Glutamatergic neuron (in vitro differentiated cells): ENCODE data around the gene PLA2G2E. TPM values are rescaled to one million over a fixed set of nuclear protein-coding genes. Genes with fewer than 3 reads are reported as not detected.

Source experiments
- DNase-seq: peaks from one replicate; pipeline ENCODE4 v3.0.0; 2022
- H3K27ac Mint-ChIP-seq: one replicate; pipeline ENCODE4 v1.8.0; 2020; ENCODE audit warnings: mild to moderate bottlenecking, mixed read lengths, inconsistent platforms; ENCODE audit not compliant: unreplicated experiment
- H3K27me3 Mint-ChIP-seq: one replicate; pipeline ENCODE4 v1.8.0; 2020; ENCODE audit warnings: mild to moderate bottlenecking, moderate library complexity, mixed read lengths, inconsistent platforms; ENCODE audit not compliant: unreplicated experiment
- H3K36me3 Mint-ChIP-seq: one replicate; pipeline ENCODE4 v1.8.0; 2020; ENCODE audit warnings: mild to moderate bottlenecking, mixed read lengths, inconsistent platforms; ENCODE audit not compliant: unreplicated experiment
- H3K4me1 Mint-ChIP-seq: one replicate; pipeline ENCODE4 v1.8.0; 2020; ENCODE audit warnings: mild to moderate bottlenecking, low read depth, mixed read lengths, inconsistent platforms; ENCODE audit not compliant: unreplicated experiment
- H3K4me3 Mint-ChIP-seq: one replicate; pipeline ENCODE4 v1.8.0; 2020; ENCODE audit warnings: mild to moderate bottlenecking, mixed read lengths, inconsistent platforms; ENCODE audit not compliant: unreplicated experiment
- H3K9me3 Mint-ChIP-seq: one replicate; pipeline ENCODE4 v1.8.0; 2020; ENCODE audit warnings: mild to moderate bottlenecking, moderate library complexity, mixed read lengths, inconsistent platforms; ENCODE audit not compliant: unreplicated experiment
- CTCF ChIP-seq: fragments of 200-600 bp; sonication (generic); IDR thresholded peaks from one replicate; pipeline ENCODE4 v1.5.0; 2021; ENCODE audit not compliant: partially characterized antibody, unreplicated experiment
- total RNA-seq: library from RNA; stranded (reverse); fragmentation: NEBNext Ultra II Directional; extraction: Animal tissue kit (Norgen Biotek cat#: 25700); gene quantifications from one replicate; pipeline ENCODE4 v1.2.1, GENCODE V29; 2021; ENCODE audit not compliant: unreplicated experiment

PLA2G2E gene
- total RNA-seq, 1 donor from 2014 or later, result not detected

- Mint-ChIP-seq H3K27ac (no peak overlapping the region), H3K36me3 (no peaks in the 10 kb centered on the region), H3K27me3 (no peaks in the 10 kb centered on the region), H3K4me1 (peaks cover 5% of the 10 kb centered on the region), H3K9me3 (no peaks in the 10 kb centered on the region), H3K4me3 (no peak overlapping the region)
- TF ChIP-seq CTCF, result no peak
- no peak for DNase-seq
These were observed 16.0 kb downstream of the PLA2G2E start for GRCh38 chr1:19907456-19907855.

GRCh38 chr1:19903621-19904020 is 19.8 kb downstream of the PLA2G2E start:
- H3K27me3 Mint-ChIP-seq, result no peaks in the 10 kb centered on the region
- no peak for TF ChIP-seq CTCF
- DNase-seq, result no peak
- H3K36me3 Mint-ChIP-seq, result no peaks in the 10 kb centered on the region
- H3K9me3 Mint-ChIP-seq, result no peaks in the 10 kb centered on the region
- no peaks in the 10 kb centered on the region for H3K4me1 Mint-ChIP-seq
- no peak overlapping the region for H3K4me3 Mint-ChIP-seq
- no peak overlapping the region for H3K27ac Mint-ChIP-seq

GRCh38 chr1:19901653-19902052 is 21.8 kb downstream of the PLA2G2E start:
- no peaks in the 10 kb centered on the region for H3K27me3 Mint-ChIP-seq
- H3K27ac Mint-ChIP-seq, result no peak overlapping the region
- H3K36me3 Mint-ChIP-seq, result no peaks in the 10 kb centered on the region
- H3K4me1 Mint-ChIP-seq, result no peaks in the 10 kb centered on the region
- no peak for DNase-seq
- no peak overlapping the region for H3K4me3 Mint-ChIP-seq
- no peaks in the 10 kb centered on the region for H3K9me3 Mint-ChIP-seq
- TF ChIP-seq CTCF, result no peak

- no peak overlapping the region for H3K4me3 Mint-ChIP-seq
- no peaks in the 10 kb centered on the region for H3K27me3 Mint-ChIP-seq
- no peaks in the 10 kb centered on the region for H3K9me3 Mint-ChIP-seq
- peaks cover 8% of the 10 kb centered on the region for H3K36me3 Mint-ChIP-seq
- no peak for TF ChIP-seq CTCF
- DNase-seq, result no peak
- no peak overlapping the region for H3K27ac Mint-ChIP-seq
- H3K4me1 Mint-ChIP-seq, result peaks cover 5% of the 10 kb centered on the region
These were observed 29.2 kb downstream of the PLA2G2E start for GRCh38 chr1:19894218-19894617.

- no peak for DNase-seq
- Mint-ChIP-seq H3K27me3 (no peaks in the 10 kb centered on the region), H3K4me1 (peaks cover 5% of the 10 kb centered on the region), H3K36me3 (peaks cover 8% of the 10 kb centered on the region), H3K4me3 (no peak overlapping the region), H3K27ac (no peak overlapping the region), H3K9me3 (no peaks in the 10 kb centered on the region)
- no peak for TF ChIP-seq CTCF
These were observed 29.7 kb downstream of the PLA2G2E start for GRCh38 chr1:19893687-19894086.
